ENCODE results near the gene TNFSF9.

The TNFSF9 gene

DNA sequence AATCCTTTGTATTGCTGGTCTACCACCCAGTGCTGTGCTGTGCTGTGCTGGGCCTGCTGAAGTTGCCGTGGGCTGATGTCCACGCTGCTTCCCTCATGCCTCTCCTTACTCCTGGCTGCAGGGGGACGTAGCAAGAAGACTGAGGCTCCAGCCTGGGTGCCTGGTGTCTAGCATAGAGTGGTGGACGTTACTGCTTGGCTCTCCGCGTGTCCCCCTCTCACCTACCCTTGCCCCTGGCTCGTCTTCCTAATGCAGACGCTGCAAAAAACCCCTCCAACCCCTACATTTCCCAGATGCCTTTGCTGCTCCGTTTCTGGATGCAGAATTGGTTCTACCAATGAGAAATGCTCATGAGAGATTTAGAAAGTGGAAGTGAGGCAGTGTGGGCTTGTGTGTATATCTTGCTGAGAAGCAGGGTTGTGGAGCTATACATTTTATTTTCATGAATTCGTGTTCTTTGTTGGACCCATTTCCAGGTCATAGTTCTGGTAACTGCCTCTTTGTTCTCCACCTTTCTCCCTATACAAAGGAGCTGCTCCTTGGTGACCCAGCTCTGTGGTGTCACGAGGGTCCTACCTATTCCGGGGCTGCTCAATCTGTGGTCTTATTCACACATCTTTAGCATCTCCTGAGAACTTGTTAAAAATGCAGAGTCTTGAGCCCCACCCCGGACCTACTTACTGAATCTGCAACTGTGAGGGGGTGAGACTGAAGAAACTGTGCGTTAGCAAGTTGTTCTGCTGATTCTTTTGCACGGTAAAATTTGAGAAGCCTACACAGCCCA lies 41.4 kb upstream of the TNFSF9 start:
- TF ChIP-seq CTCF (IDR thresholded peaks at IDR 0.05; ENCODE audit: low read depth, low read length): no peak

GRCh38 chr19:6490134-6490533 lies 40.7 kb upstream of the TNFSF9 start:
- H3K4me3 ChIP-seq (ENCODE audit: low read depth, low read length): no peak overlapping the region
- no peak for TF ChIP-seq CTCF (IDR thresholded peaks at IDR 0.05; ENCODE audit: low read depth, low read length)

More for the DNA sequence above, 41.4 kb upstream of the TNFSF9 start:
- H3K4me3 ChIP-seq (ENCODE audit: low read depth, low read length): no peak overlapping the region

DNA sequence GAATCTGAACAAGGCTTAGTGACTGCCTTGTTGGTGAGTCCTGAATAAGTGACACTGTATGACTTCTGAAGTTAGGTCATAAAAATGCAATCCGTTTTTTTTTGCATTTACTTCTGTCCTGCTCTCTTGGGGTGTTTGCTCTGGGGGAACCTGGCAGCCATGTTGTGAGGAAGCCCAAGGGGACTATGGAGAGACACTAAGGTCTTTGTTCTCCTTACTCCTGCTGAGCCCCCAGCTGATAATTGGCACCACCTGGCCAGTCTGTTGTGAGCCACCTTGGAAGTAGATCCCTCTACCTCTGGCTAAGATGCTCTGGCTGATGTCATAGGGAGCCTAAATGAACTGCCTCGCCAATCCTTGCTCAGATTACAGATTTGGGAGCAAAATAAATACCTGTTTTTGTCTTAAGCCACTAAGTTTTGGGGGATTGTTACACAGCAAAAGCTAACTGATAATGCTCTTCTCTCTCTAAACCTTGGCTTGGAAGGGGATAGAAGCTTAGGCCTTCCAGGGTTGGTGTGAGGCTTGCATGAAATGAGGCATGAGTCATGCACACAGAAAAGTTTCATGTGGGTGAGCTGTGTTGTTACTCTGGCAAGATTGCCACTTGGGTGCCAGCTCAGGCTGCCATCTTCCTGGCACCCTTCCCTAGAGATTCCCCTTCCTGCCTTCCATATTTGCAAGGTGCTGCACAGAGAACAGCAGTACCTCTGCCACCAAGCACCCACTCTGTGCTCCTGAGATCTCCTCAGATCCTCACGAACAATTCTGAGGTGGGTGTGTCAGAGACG lies 38.8 kb upstream of the TNFSF9 start:
- TF ChIP-seq CTCF (IDR thresholded peaks at IDR 0.05; ENCODE audit: low read depth, low read length): no peak
- no peak overlapping the region for H3K4me3 ChIP-seq (ENCODE audit: low read depth, low read length)

DNA sequence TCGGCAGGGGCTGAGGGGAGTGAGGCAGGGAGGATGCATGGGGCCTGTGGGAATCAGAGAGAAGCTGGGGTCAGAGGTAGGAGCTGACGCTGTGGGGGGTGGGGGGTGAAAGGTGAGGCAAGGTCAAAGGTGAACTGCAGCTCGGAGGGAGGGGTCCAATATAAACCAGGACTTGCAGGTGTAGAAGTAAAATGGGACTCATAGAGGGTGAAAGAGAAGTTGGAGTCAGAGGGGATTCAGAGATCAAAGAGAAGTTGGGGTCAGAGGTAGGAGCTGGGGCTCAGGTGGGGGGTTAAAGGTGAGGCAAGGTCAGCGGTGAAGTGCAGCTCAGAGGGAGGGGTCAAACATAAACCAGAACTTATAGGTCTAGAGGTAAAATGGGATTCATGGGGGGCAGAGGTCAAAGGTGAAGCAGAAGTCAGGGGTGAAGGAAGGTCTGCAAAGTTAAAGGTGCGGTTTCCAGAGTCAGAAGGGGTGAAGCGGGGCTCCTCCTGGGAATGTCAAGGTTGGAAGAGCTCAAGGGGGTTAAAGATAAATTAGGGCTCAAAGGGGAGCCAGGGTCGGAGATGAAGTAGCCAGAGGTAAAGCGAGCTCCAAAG lies 36.3 kb upstream of the TNFSF9 start:
- H3K4me3 ChIP-seq (ENCODE audit: low read depth, low read length): no peak overlapping the region
- no peak for TF ChIP-seq CTCF (IDR thresholded peaks at IDR 0.05; ENCODE audit: low read depth, low read length)

- no peak for TF ChIP-seq CTCF (IDR thresholded peaks at IDR 0.05; ENCODE audit: low read depth, low read length)
- no peak overlapping the region for H3K4me3 ChIP-seq (ENCODE audit: low read depth, low read length)
Measured at GRCh38 chr19:6495947-6496346, 34.9 kb upstream of the TNFSF9 start.

- no peak for TF ChIP-seq CTCF (IDR thresholded peaks at IDR 0.05; ENCODE audit: low read depth, low read length)
- no peak overlapping the region for H3K4me3 ChIP-seq (ENCODE audit: low read depth, low read length)
Measured at GRCh38 chr19:6498294-6499036, 32.4 kb upstream of the TNFSF9 start.
